Upper lobe of left lung (tissue), 4 donors: ENCODE measurements around the gene ALDH8A1.

ENCODE experiments used
- EP300 ChIP-seq, 4 donors: sonication (generic); formaldehyde crosslinking; IDR thresholded peaks; one replicate each; pipeline ENCODE4 v1.5.1; 2017; ENCODE audit warnings: antibody characterized with exemption in 4 of 4, control low read depth in 2 of 4
- POLR2A ChIP-seq, 4 donors: fragments of 450-650 bp; IDR thresholded peaks; one replicate each; pipeline ENCODE4 v1.5.1; 2016 to 2017; ENCODE audit warnings: antibody characterized with exemption in 4 of 4, mild to moderate bottlenecking in 2 of 4
- POLR2AphosphoS5 ChIP-seq, 2 donors: sonication (generic); formaldehyde crosslinking; IDR thresholded peaks; one replicate each; pipeline ENCODE4 v1.5.1; 2017; ENCODE audit warnings: antibody characterized with exemption in 2 of 2
- TF ChIP-seq, protein P1 (sequence below), 6 experiments: fragments of 450-650 bp in 4 of 6; fragments of 200-600 bp in 2 of 6; sonication (generic) in 2 of 6; IDR thresholded peaks; one replicate each; pipeline ENCODE4 v1.5.1; 2016 to 2019; ENCODE audit warnings: antibody characterized with exemption in 6 of 6

- TF ChIP-seq POLR2AphosphoS5 (IDR thresholded peaks at IDR 0.05) (no peak), EP300 (IDR thresholded peaks at IDR 0.05) (no peak), POLR2A (IDR thresholded peaks at IDR 0.05) (no peak)
- TF ChIP-seq, protein P1, sequence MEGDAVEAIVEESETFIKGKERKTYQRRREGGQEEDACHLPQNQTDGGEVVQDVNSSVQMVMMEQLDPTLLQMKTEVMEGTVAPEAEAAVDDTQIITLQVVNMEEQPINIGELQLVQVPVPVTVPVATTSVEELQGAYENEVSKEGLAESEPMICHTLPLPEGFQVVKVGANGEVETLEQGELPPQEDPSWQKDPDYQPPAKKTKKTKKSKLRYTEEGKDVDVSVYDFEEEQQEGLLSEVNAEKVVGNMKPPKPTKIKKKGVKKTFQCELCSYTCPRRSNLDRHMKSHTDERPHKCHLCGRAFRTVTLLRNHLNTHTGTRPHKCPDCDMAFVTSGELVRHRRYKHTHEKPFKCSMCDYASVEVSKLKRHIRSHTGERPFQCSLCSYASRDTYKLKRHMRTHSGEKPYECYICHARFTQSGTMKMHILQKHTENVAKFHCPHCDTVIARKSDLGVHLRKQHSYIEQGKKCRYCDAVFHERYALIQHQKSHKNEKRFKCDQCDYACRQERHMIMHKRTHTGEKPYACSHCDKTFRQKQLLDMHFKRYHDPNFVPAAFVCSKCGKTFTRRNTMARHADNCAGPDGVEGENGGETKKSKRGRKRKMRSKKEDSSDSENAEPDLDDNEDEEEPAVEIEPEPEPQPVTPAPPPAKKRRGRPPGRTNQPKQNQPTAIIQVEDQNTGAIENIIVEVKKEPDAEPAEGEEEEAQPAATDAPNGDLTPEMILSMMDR (IDR thresholded peaks at IDR 0.05): no peak
Observed at GRCh38 chr6:134950482-134950881, 581 bp upstream of the ALDH8A1 start.
